Stimulated activated CD4-positive, alpha-beta T cell treated with anti-CD3 and anti-CD28 coated beads, Interleukin-15, amount 100 ng/mL, for 48 hours (primary cell): ENCODE data around the gene NLK.
"Not testable (repeated sequence)": the region's sequence is repeated elsewhere in the genome, so short reads cannot be mapped to it uniquely, and the experiment has no call there.

Source experiments
- DNase-seq, 2 donors: peaks; one replicate each; pipeline ENCODE4 v3.0.0-alpha.2; 2020; ENCODE audit warnings: low read depth in 2 of 2

NLK gene

GRCh38 chr17:28072936-28073533, 30.6 kb downstream of the NLK start:
- DNase-seq = no peak

GRCh38 chr17:28074010-28074409, 31.5 kb downstream of the NLK start:
- DNase-seq = no peak

GRCh38 chr17:28076144-28076543, 33.7 kb downstream of the NLK start:
- DNase-seq = no peak

GRCh38 chr17:28077140-28077539, 34.7 kb downstream of the NLK start:
- not testable (repeated sequence) for DNase-seq

GRCh38 chr17:28078341-28079229, 36.1 kb downstream of the NLK start:
- DNase-seq = no peak

- no peak for DNase-seq
Measured at GRCh38 chr17:28081467-28081866, 39.0 kb downstream of the NLK start.

DNA sequence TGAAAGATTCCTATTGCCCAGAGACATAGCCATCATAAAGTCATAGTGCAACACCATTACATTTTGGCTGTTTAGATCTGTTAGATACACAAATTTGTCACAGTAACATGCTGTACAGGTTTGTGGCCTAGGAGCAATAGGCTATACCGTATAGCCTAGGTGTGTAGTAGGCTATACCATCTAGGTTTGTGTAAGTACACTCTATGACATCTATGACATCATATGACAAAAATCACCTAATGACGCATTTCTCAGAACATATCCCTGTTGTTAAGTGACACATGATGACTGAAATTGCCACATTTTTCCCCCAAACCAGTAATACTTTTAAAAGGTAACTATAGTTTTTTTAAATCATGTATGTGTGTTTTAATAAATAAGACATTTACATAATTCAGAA, 43.3 kb downstream of the NLK start:
- no peak for DNase-seq

GRCh38 chr17:28086519-28086918, 44.0 kb downstream of the NLK start:
- DNase-seq = no peak

DNA sequence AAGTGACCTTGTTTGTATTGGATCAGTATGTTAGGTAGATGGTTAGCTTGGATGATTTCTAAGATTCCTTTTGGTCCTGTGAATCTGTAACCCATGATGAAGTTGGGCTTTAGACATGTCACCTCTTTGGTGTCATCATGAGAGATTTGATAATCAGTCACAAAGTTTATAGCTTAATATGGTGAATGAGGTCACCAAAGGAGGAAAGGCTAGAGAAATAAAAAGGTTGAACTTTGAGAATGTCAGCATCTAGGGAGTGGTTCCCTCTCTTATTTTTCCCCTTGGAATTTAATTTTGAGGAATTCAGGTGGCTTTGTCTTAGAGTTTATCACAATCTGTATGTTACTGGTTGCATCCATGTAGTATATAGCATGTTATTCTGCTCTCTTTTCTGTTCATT, 45.3 kb downstream of the NLK start:
- DNase-seq = no peak

GRCh38 chr17:28090551-28090950, 48.1 kb downstream of the NLK start:
- no peak for DNase-seq

GRCh38 chr17:28092088-28092487, 49.6 kb downstream of the NLK start:
- DNase-seq = no peak

- no peak for DNase-seq
Measured at GRCh38 chr17:28093999-28094716, 51.7 kb downstream of the NLK start.

DNA sequence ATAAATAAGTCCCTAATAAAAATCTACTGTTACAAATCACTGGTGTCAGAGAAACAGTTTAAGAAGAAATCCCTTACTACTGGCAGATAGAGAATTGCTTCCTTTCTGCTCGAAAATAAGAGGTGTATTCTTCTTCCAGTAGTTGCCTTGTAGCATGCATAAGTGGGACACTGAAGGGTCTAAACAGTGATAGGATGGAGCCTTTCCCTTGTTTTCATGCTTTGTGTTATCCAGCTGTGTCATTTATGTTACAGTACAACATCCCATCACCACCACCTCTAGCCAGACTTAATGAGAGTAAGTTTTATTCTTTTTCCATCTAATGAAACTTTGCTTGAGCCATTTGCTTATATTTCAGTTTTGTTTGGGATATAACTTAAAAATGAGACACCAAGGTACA, 54.3 kb downstream of the NLK start:
- no peak for DNase-seq

DNA sequence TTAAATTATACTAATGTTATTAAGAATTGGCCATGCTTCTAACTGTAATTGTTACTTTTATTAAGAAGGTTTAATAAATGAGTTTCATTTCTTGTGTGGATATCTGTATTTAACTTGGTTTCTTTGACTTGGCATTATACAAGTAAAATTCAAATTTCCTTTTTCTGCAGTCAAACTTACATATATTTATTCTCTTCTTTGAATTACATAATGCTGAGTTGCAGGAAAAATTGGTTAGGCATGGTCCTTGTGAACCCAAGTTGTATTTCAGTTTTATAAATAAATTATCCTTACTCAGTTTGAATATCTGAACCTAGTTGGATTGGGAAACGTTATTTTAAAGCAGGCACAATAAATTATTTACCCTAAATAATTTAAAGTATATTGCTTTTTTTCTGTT, 54.8 kb downstream of the NLK start:
- DNase-seq = no peak

- DNase-seq = no peak
Measured at GRCh38 chr17:28097901-28098300, 55.4 kb downstream of the NLK start.

GRCh38 chr17:28098591-28098990, 56.1 kb downstream of the NLK start:
- not testable (repeated sequence) for DNase-seq

DNA sequence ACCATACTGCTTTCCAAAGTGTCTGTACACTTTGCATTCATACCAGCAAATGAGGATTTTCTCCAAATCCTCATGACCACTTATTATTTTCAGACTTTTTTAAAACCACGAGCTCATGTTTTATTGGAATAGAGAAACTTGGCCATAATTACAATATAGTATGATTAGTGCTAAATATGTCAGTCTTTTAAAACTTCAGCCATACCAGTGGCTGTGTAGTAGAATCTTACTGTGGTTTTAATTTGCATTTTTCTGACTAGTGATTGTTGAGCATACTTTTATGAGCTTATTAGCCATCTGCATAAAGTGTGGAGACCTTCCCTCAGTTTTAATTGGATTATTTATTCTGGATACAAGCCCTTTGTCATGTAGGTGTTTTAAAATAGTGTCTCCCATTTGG, 57.8 kb downstream of the NLK start:
- DNase-seq = no peak

GRCh38 chr17:28100936-28101335, 58.5 kb downstream of the NLK start:
- no peak for DNase-seq

DNA sequence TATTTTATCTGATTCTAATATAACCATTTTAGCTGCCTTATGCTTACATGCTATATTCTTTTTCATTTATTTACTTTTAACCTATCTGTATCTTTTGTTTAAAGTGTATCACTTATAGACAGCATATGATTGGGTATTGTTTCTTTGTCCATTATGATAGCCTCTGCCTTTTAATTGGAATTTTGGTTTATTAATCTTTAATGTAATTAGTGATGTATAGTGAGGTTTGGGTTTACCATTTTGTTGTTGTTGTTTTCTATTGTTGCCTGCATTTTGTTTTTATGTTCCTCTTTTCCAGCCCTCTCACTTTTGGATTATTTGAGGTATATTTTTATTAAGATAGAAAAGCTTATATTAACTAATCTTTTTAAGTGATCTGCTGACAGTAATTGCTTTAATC, 59.4 kb downstream of the NLK start:
- DNase-seq = no peak

DNA sequence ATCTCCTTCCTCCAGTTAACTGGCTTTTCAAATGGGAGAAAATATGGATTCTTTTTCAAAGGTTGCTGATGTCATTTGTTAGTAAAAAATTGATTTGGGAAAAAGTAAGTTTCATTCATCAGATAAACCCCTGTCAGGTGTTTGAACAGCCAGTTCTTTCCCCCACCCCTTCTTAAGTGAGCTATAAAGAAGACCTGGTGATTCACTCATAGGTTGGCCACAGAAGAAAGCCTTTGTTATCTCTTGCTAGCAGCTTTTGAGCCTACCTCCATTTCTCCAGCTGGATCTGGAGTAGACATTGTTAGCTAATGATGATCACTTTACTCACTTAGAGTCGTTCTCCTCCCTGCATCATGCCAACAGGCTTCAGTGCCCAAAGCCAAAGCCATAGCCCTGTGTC, 63.0 kb downstream of the NLK start:
- DNase-seq = no peak

GRCh38 chr17:28110184-28110583, 67.7 kb downstream of the NLK start:
- no peak for DNase-seq

GRCh38 chr17:28112181-28112580, 69.7 kb downstream of the NLK start:
- no peak for DNase-seq

DNA sequence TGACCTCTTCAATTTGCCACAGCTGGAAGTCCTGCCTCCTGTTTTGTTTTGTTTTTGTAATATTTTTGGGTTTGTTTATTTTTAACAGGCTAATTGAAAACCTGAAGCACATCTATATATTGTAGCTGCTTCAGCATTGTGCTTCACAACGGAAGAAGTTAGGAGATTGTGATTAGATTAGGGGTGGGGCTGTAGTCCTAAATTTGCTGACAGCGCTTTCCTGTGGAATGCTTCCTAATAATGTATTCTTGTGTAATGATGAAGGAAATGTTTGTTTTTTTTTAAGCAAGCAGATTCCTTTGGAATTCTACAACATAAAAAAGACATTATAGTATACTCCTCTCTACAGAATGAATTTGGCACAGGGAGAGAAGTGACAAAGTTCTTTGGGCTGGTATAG, 70.1 kb downstream of the NLK start:
- DNase-seq = no peak
